ENCODE data around the gene SYNM.

Gene SYNM

GRCh38 chr15:99090011-99090699, 14.7 kb upstream of the SYNM start:
- no peak overlapping the region for H3K27ac ChIP-seq (ENCODE audit: low read depth, low read length)
- no peak overlapping the region for H3K4me3 ChIP-seq (ENCODE audit: low read length)
- H3K27me3 ChIP-seq (ENCODE audit: control insufficient read depth, insufficient read depth, low read length), result no peaks in the 10 kb centered on the region
- H3K4me1 ChIP-seq (ENCODE audit: control insufficient read depth, insufficient read depth, low read length), result no peaks in the 10 kb centered on the region
- no peaks in the 10 kb centered on the region for H3K36me3 ChIP-seq (ENCODE audit: control insufficient read depth, insufficient read depth, low read length)
- no peak overlapping the region for H3K9ac ChIP-seq (ENCODE audit: low read length)

GRCh38 chr15:99090938-99091337, 13.9 kb upstream of the SYNM start:
- H3K4me3 ChIP-seq (ENCODE audit: low read length), result no peak overlapping the region
- H3K27ac ChIP-seq (ENCODE audit: low read depth, low read length), result no peak overlapping the region
- H3K36me3 ChIP-seq (ENCODE audit: control insufficient read depth, insufficient read depth, low read length), result no peaks in the 10 kb centered on the region
- H3K27me3 ChIP-seq (ENCODE audit: control insufficient read depth, insufficient read depth, low read length), result no peaks in the 10 kb centered on the region
- no peak overlapping the region for H3K9ac ChIP-seq (ENCODE audit: low read length)
- no peaks in the 10 kb centered on the region for H3K4me1 ChIP-seq (ENCODE audit: control insufficient read depth, insufficient read depth, low read length)

GRCh38 chr15:99092554-99093172, 12.2 kb upstream of the SYNM start:
- Histone ChIP-seq H3K27me3 (ENCODE audit: control insufficient read depth, insufficient read depth, low read length) (no peaks in the 10 kb centered on the region), H3K27ac (ENCODE audit: low read depth, low read length) (no peak overlapping the region), H3K4me3 (ENCODE audit: low read length) (no peak overlapping the region), H3K9ac (ENCODE audit: low read length) (no peak overlapping the region), H3K4me1 (ENCODE audit: control insufficient read depth, insufficient read depth, low read length) (no peaks in the 10 kb centered on the region), H3K36me3 (ENCODE audit: control insufficient read depth, insufficient read depth, low read length) (no peaks in the 10 kb centered on the region)

- no peak overlapping the region for H3K4me3 ChIP-seq (ENCODE audit: low read length)
- H3K27ac ChIP-seq (ENCODE audit: low read depth, low read length), result no peak overlapping the region
- no peak overlapping the region for H3K9ac ChIP-seq (ENCODE audit: low read length)
- no peaks in the 10 kb centered on the region for H3K4me1 ChIP-seq (ENCODE audit: control insufficient read depth, insufficient read depth, low read length)
- no peaks in the 10 kb centered on the region for H3K36me3 ChIP-seq (ENCODE audit: control insufficient read depth, insufficient read depth, low read length)
- peaks cover 3% of the 10 kb centered on the region for H3K27me3 ChIP-seq (ENCODE audit: control insufficient read depth, insufficient read depth, low read length)
Observed at GRCh38 chr15:99095626-99096025, 9.3 kb upstream of the SYNM start.

GRCh38 chr15:99096173-99096893, 8.5 kb upstream of the SYNM start:
- Histone ChIP-seq H3K4me1 (ENCODE audit: control insufficient read depth, insufficient read depth, low read length) (no peaks in the 10 kb centered on the region), H3K9ac (ENCODE audit: low read length) (no peak overlapping the region), H3K36me3 (ENCODE audit: control insufficient read depth, insufficient read depth, low read length) (no peaks in the 10 kb centered on the region), H3K27me3 (ENCODE audit: control insufficient read depth, insufficient read depth, low read length) (peaks cover 3% of the 10 kb centered on the region), H3K4me3 (ENCODE audit: low read length) (no peak overlapping the region), H3K27ac (ENCODE audit: low read depth, low read length) (no peak overlapping the region)

- Histone ChIP-seq H3K36me3 (ENCODE audit: control insufficient read depth, insufficient read depth, low read length) (no peaks in the 10 kb centered on the region), H3K4me1 (ENCODE audit: control insufficient read depth, insufficient read depth, low read length) (no peaks in the 10 kb centered on the region), H3K27me3 (ENCODE audit: control insufficient read depth, insufficient read depth, low read length) (peaks cover 3% of the 10 kb centered on the region), H3K27ac (ENCODE audit: low read depth, low read length) (no peak overlapping the region), H3K9ac (ENCODE audit: low read length) (no peak overlapping the region), H3K4me3 (ENCODE audit: low read length) (no peak overlapping the region)
Observed at GRCh38 chr15:99096894-99097426, 7.9 kb upstream of the SYNM start.

GRCh38 chr15:99097441-99098410, 7.2 kb upstream of the SYNM start:
- H3K27me3 ChIP-seq (ENCODE audit: control insufficient read depth, insufficient read depth, low read length), result peaks cover 3% of the 10 kb centered on the region
- H3K27ac ChIP-seq (ENCODE audit: low read depth, low read length), result no peak overlapping the region
- H3K4me3 ChIP-seq (ENCODE audit: low read length), result no peak overlapping the region
- H3K4me1 ChIP-seq (ENCODE audit: control insufficient read depth, insufficient read depth, low read length), result no peaks in the 10 kb centered on the region
- no peak overlapping the region for H3K9ac ChIP-seq (ENCODE audit: low read length)
- no peaks in the 10 kb centered on the region for H3K36me3 ChIP-seq (ENCODE audit: control insufficient read depth, insufficient read depth, low read length)

GRCh38 chr15:99098426-99098825, 6.5 kb upstream of the SYNM start:
- H3K9ac ChIP-seq (ENCODE audit: low read length), result no peak overlapping the region
- no peak overlapping the region for H3K27ac ChIP-seq (ENCODE audit: low read depth, low read length)
- no peaks in the 10 kb centered on the region for H3K36me3 ChIP-seq (ENCODE audit: control insufficient read depth, insufficient read depth, low read length)
- peaks cover 3% of the 10 kb centered on the region for H3K27me3 ChIP-seq (ENCODE audit: control insufficient read depth, insufficient read depth, low read length)
- no peaks in the 10 kb centered on the region for H3K4me1 ChIP-seq (ENCODE audit: control insufficient read depth, insufficient read depth, low read length)
- H3K4me3 ChIP-seq (ENCODE audit: low read length), result no peak overlapping the region

GRCh38 chr15:99098991-99099390, 5.9 kb upstream of the SYNM start:
- H3K36me3 ChIP-seq (ENCODE audit: control insufficient read depth, insufficient read depth, low read length), result no peaks in the 10 kb centered on the region
- H3K27ac ChIP-seq (ENCODE audit: low read depth, low read length), result no peak overlapping the region
- H3K27me3 ChIP-seq (ENCODE audit: control insufficient read depth, insufficient read depth, low read length), result peaks cover 3% of the 10 kb centered on the region
- H3K4me3 ChIP-seq (ENCODE audit: low read length), result no peak overlapping the region
- no peak overlapping the region for H3K9ac ChIP-seq (ENCODE audit: low read length)
- H3K4me1 ChIP-seq (ENCODE audit: control insufficient read depth, insufficient read depth, low read length), result no peaks in the 10 kb centered on the region

GRCh38 chr15:99099661-99100060, 5.2 kb upstream of the SYNM start:
- Histone ChIP-seq H3K4me3 (ENCODE audit: low read length) (no peak overlapping the region), H3K4me1 (ENCODE audit: control insufficient read depth, insufficient read depth, low read length) (no peaks in the 10 kb centered on the region), H3K27me3 (ENCODE audit: control insufficient read depth, insufficient read depth, low read length) (peaks cover 3% of the 10 kb centered on the region), H3K36me3 (ENCODE audit: control insufficient read depth, insufficient read depth, low read length) (no peaks in the 10 kb centered on the region), H3K27ac (ENCODE audit: low read depth, low read length) (no peak overlapping the region), H3K9ac (ENCODE audit: low read length) (no peak overlapping the region)

GRCh38 chr15:99100245-99101173, 4.4 kb upstream of the SYNM start:
- Histone ChIP-seq H3K36me3 (ENCODE audit: control insufficient read depth, insufficient read depth, low read length) (no peaks in the 10 kb centered on the region), H3K9ac (ENCODE audit: low read length) (no peak overlapping the region), H3K27ac (ENCODE audit: low read depth, low read length) (no peak overlapping the region), H3K4me1 (ENCODE audit: control insufficient read depth, insufficient read depth, low read length) (no peaks in the 10 kb centered on the region), H3K27me3 (ENCODE audit: control insufficient read depth, insufficient read depth, low read length) (peaks cover 3% of the 10 kb centered on the region), H3K4me3 (ENCODE audit: low read length) (peak overlapping the region; percentile 40)

All from rectal smooth muscle tissue (tissue), 1 donor.